Thyroid gland (tissue), 4 donors: ENCODE results near the gene DPP7. TPM values are rescaled to one million over a fixed set of nuclear protein-coding genes. Genes with fewer than 3 reads are reported as not detected.

Experiments
- DNase-seq, 2 donors: peaks; one replicate each; pipeline ENCODE4 v3.0.0-alpha.2; 2019
- H3K27ac ChIP-seq, 3 donors: fragments of 200-600 bp; sonication (generic); 1 replicate in 2 of 3; 2 replicates in 1 of 3; pipeline ENCODE4 v1.5.1; 2016 to 2019; ENCODE audit warnings: mild to moderate bottlenecking in 1 of 3, moderate library complexity in 1 of 3
- H3K27me3 ChIP-seq: fragments of 200-600 bp; sonication (generic); one replicate; pipeline ENCODE4 v1.5.1; 2019
- H3K36me3 ChIP-seq, 2 donors: fragments of 200-600 bp; sonication (generic); one replicate each; pipeline ENCODE4 v1.5.1; 2016 to 2019
- H3K4me1 ChIP-seq, 2 donors: fragments of 200-600 bp; sonication (generic); one replicate each; pipeline ENCODE4 v1.5.1; 2017 to 2019
- H3K4me3 ChIP-seq, 3 donors: fragments of 200-600 bp; sonication (generic); replicated peaks in 1 of 3; 1 replicate in 2 of 3; 2 replicates in 1 of 3; pipeline ENCODE4 v1.5.1; 2016; ENCODE audit warnings: mild to moderate bottlenecking in 1 of 3
- H3K9me3 ChIP-seq: fragments of 200-600 bp; sonication (generic); one replicate; pipeline ENCODE4 v1.5.1; 2017
- CTCF ChIP-seq, 6 experiments: fragments of 200-600 bp in 3 of 6; fragments of 450-650 bp in 3 of 6; sonication (generic) in 3 of 6; IDR thresholded peaks; one replicate each; pipeline ENCODE4 v1.5.1; 2016 to 2019; ENCODE audit warnings: antibody characterized with exemption in 6 of 6, mild to moderate bottlenecking in 2 of 6, inconsistent platforms in 1 of 6, moderate library complexity in 1 of 6
- POLR2A ChIP-seq, 2 donors: fragments of 450-650 bp; IDR thresholded peaks; one replicate each; pipeline ENCODE4 v1.6.1; 2017; ENCODE audit warnings: antibody characterized with exemption in 2 of 2, mild to moderate bottlenecking in 2 of 2, moderate library complexity in 1 of 2
- WGBS, 2 donors: methylation state at CpG; one replicate each; pipeline ENCODE4 v1.1.5; 2017; 5-methylcytosine and 5-hydroxymethylcytosine counted together
- intact Hi-C: fragments of 100-400 bp; cut with DNase I; formaldehyde crosslinking; loops from one replicate; pipeline ENCODE4 v1.15.1; 2023
- total RNA-seq, 4 donors: library from RNA; depleted of rRNA; stranded (reverse); fragments of >200 nt; gene quantifications; one replicate each; pipeline ENCODE4 v1.2.3, GENCODE V29; 2016

DPP7 gene
- total RNA-seq, 4 donors from 2014 or later, result 120 to 209 (median 157) TPM

DNA sequence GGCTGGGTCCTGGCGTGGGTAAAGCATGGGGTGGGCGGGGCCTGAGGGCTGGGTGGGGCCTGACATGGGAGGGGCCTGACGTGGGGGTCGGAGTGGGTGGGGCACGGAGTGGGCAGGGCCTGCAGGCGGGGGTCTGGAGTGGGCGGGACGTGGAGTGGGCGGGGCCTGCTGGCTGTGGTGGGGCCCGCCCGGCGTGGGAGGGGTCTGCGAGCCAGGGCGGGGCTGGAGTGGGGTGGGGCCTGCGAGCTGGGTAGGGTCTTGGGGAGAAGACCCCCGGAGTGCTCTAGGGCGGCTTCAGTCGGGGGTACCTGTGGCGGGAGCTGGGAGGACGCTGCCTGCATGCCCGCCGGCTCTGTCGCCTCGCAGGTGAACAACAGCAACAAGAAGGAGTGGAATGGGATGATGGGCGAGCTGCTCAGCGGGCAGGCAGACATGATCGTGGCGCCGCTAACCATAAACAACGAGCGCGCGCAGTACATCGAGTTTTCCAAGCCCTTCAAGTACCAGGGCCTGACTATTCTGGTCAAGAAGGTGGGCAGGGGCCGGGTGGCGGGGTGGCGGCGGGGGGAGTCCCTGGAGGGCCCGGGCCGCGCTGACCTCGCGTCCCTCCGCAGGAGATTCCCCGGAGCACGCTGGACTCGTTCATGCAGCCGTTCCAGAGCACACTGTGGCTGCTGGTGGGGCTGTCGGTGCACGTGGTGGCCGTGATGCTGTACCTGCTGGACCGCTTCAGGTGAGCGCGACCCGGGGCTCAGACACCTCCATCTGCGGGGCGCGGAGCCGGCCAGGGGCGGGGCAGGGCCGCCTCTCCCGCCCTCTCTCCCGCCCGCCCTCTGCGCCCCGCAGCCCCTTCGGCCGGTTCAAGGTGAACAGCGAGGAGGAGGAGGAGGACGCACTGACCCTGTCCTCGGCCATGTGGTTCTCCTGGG, 47.3 kb upstream of the DPP7 start:
- no peak for DNase-seq
- TF ChIP-seq CTCF (IDR thresholded peaks at IDR 0.05) (no peak), POLR2A (IDR thresholded peaks at IDR 0.05) (no peak)
- intact Hi-C loops, result no loop called here
- H3K27me3 ChIP-seq, result peaks cover 53% of the 10 kb centered on the region
- H3K9me3 ChIP-seq, result no peaks in the 10 kb centered on the region
- H3K27ac ChIP-seq, result no peak overlapping the region
- no peaks in the 10 kb centered on the region for H3K36me3 ChIP-seq
- WGBS, 2 donors, result 3 to 4% methylated on average over 8 to 36 of the region's 71 CpGs
- H3K4me3 ChIP-seq, result no peak overlapping the region
- peaks cover 9 to 21% of the 10 kb centered on the region in 2 donors for H3K4me1 ChIP-seq

GRCh38 chr9:137160716-137161557, 46.4 kb upstream of the DPP7 start:
- Histone ChIP-seq H3K27ac (no peak overlapping the region), H3K9me3 (no peaks in the 10 kb centered on the region), H3K4me1 (peaks cover 9 to 26% of the 10 kb centered on the region in 2 donors), H3K27me3 (peaks cover 52% of the 10 kb centered on the region), H3K36me3 (no peaks in the 10 kb centered on the region), H3K4me3 (no peak overlapping the region)
- TF ChIP-seq CTCF (IDR thresholded peaks at IDR 0.05) (no peak), POLR2A (IDR thresholded peaks at IDR 0.05) (no peak)
- DNase-seq, result no peak
- intact Hi-C loops, result no loop called here
- WGBS, 2 donors, result 25 to 51% methylated on average over 15 of the region's 56 CpGs

GRCh38 chr9:137160054-137160425, 45.5 kb upstream of the DPP7 start:
- TF ChIP-seq POLR2A (IDR thresholded peaks at IDR 0.05), result no peak
- TF ChIP-seq CTCF (IDR thresholded peaks at IDR 0.05), result no peak
- H3K27me3 ChIP-seq, result peaks cover 45% of the 10 kb centered on the region
- H3K36me3 ChIP-seq, result no peaks in the 10 kb centered on the region
- H3K9me3 ChIP-seq, result no peaks in the 10 kb centered on the region
- peaks cover 9 to 26% of the 10 kb centered on the region in 2 donors for H3K4me1 ChIP-seq
- 66 to 72% methylated on average over 16 to 17 of the region's 17 CpGs for WGBS, 2 donors
- H3K27ac ChIP-seq, result no peak overlapping the region
- H3K4me3 ChIP-seq, result no peak overlapping the region
- no peak for DNase-seq
- intact Hi-C loops, result no loop called here

- WGBS, 2 donors, result 30 to 42% methylated on average over 14 of the region's 14 CpGs
- peaks cover 9 to 26% of the 10 kb centered on the region in 2 donors for H3K4me1 ChIP-seq
- no peaks in the 10 kb centered on the region for H3K9me3 ChIP-seq
- DNase-seq, result no peak
- TF ChIP-seq POLR2A (IDR thresholded peaks at IDR 0.05) (no peak), CTCF (IDR thresholded peaks at IDR 0.05) (no peak)
- peaks cover 44% of the 10 kb centered on the region for H3K27me3 ChIP-seq
- H3K27ac ChIP-seq, result no peak overlapping the region
- H3K4me3 ChIP-seq, result no peak overlapping the region
- H3K36me3 ChIP-seq, result no peaks in the 10 kb centered on the region
- intact Hi-C loops, result no loop called here
These were observed 44.8 kb upstream of the DPP7 start for GRCh38 chr9:137159105-137160053.
